Skin epidermis (tissue), 12 donors: ENCODE data around the gene C16orf54.
"Not testable (repeated sequence)": the region's sequence is repeated elsewhere in the genome, so short reads cannot be mapped to it uniquely, and the experiment has no call there.

Experiments used
- H3K27ac ChIP-seq, 21 experiments: fragments of 200-600 bp; sonication (generic) in 11 of 21; one replicate each; pipeline ENCODE4 v1.5.0; 2020; ENCODE audit warnings: mild to moderate bottlenecking in 3 of 21, inconsistent platforms in 2 of 21, moderate library complexity in 2 of 21
- H3K4me3 ChIP-seq, 7 experiments: fragments of 200-600 bp; sonication (generic) in 2 of 7; one replicate each; pipeline ENCODE4 v1.5.0; 2020; ENCODE audit warnings: inconsistent platforms in 2 of 7, mild to moderate bottlenecking in 2 of 7, moderate library complexity in 1 of 7

The C16orf54 gene

DNA sequence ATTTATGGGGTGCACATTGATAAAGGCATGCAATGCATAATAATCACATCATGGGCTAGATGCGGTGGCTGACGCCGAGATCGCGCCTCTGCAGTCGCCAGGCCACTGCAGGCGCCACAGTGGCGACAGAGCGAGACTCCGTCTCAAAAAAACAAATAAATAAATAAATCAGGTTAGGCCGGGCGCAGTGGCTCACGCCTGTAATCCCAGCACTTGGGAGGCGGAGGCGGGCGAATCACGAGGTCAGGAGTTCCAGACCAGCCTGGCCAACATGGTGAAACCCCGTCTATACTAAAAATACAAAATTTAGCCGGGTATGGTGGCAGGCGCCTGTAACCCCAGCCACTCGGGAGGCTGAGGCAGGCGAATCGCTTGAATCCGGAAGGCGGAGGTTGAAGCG lies 53.2 kb downstream of the C16orf54 start:
- not testable (repeated sequence) for H3K27ac ChIP-seq, H3K4me3 ChIP-seq
